Activated CD8-positive, alpha-beta memory T cell treated with anti-CD3 and anti-CD28 coated beads, Interleukin-2, amount 10 ng/mL, durations not matched to agents 7 days and 5 days (primary cell): ENCODE results near the gene SHC2. TPM values are rescaled to one million over a fixed set of nuclear protein-coding genes. Genes with fewer than 3 reads are reported as not detected.
"Not testable (repeated sequence)": the region's sequence is repeated elsewhere in the genome, so short reads cannot be mapped to it uniquely, and the experiment has no call there.

Source experiments
- ATAC-seq: fragments of 150-1000 bp; cut with Tn5 transposase; one replicate; pipeline ENCODE4 v1.10.0; 2021; ENCODE audit warnings: moderate library complexity
- CTCF ChIA-PET: fragments of 350-600 bp; sonication (Branson Sonifier 250); formaldehyde crosslinking; loops from one replicate; lab custom pipeline; 2021; ENCODE audit warnings: antibody characterized with exemption; lab: Charles Lee
- DNase-seq: peaks from one replicate; pipeline ENCODE4 v3.0.0-alpha.2; 2020
- H3K27ac Mint-ChIP-seq: one replicate; pipeline ENCODE4 v1.8.0; 2021; ENCODE audit warnings: mild to moderate bottlenecking, mixed read lengths
- H3K27me3 Mint-ChIP-seq: one replicate; pipeline ENCODE4 v1.8.0; 2021; ENCODE audit warnings: mixed read lengths
- H3K36me3 Mint-ChIP-seq: one replicate; pipeline ENCODE4 v1.8.0; 2021; ENCODE audit warnings: mild to moderate bottlenecking, mixed read lengths
- H3K4me1 Mint-ChIP-seq: one replicate; pipeline ENCODE4 v1.8.0; 2021; ENCODE audit warnings: mixed read lengths
- H3K4me3 Mint-ChIP-seq: one replicate; pipeline ENCODE4 v1.8.0; 2021; ENCODE audit warnings: mild to moderate bottlenecking, moderate library complexity, mixed read lengths
- H3K9me3 Mint-ChIP-seq: one replicate; pipeline ENCODE4 v1.8.0; 2022; ENCODE audit warnings: low read depth, mixed read lengths
- total RNA-seq, 2 experiments: library from RNA; stranded (reverse); gene quantifications; one replicate each; pipeline ENCODE4 v1.2.3, GENCODE V29; 2021

The SHC2 gene
- total RNA-seq, 2 experiments from 2014 or later: not detected

DNA sequence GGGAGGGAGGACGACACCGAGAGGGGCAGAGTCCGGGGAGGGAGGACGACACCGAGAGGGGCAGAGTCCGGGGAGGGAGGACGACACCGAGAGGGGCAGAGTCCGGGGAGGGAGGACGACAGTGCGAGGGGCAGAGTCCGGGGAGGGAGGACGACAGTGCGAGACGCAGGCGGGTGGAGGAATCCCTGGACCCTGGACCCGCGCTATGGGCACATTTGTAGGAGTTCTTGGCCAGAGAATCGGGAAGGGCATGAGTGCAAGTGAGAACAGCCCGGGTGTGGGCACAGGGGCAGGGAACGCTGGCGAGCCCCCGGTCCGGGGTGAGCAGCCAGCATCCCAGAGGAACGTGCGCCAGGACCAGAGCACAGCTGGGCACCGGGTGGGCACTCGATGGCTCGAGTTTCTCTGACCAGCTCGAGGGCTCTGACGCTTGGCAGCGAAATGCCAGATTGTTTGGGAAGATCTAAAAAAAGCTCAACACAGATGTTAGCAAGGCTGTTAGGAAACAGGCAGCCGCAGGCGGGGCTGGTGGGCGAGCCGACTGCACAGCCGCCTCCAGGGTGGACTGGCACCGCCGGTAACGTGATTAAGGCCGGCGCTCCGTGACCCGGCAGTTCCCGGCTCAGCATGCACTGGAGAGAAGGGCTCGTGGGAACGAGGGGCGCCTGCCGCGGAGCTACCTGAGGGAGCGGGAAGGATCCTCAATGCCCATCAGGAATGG lies 33.9 kb downstream of the SHC2 start:
- ATAC-seq: no peak
- no peak for DNase-seq
- CTCF ChIA-PET: no interaction called here
- Mint-ChIP-seq H3K9me3 (peaks cover 8% of the 10 kb centered on the region), H3K4me1 (no peaks in the 10 kb centered on the region), H3K27me3 (no peaks in the 10 kb centered on the region), H3K27ac (no peak overlapping the region), H3K36me3 (no peaks in the 10 kb centered on the region), H3K4me3 (no peak overlapping the region)

DNA sequence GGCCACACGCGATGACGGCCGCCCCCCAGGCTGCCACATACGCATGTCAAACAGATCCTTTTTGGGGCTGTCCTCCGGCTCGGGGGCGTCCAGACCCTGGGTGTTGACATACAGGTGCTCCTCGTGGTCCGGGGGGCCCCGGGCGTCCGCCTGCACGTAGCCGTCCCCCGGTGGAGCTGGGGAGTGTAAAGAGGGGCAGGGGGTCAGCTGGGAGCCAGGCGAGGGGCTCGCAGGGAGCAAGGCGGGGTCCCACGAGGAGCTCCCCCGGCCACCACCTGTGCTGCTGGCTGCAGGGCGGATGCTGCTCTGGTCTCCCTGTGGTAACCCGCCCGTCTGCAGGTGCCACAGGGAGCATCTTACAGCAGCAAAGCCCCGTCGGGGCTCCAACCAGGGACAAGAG lies 35.8 kb downstream of the SHC2 start:
- H3K4me1 Mint-ChIP-seq: no peaks in the 10 kb centered on the region
- no peak for ATAC-seq
- CTCF ChIA-PET: no interaction called here
- no peak for DNase-seq
- peaks cover under 1% of the 10 kb centered on the region for H3K9me3 Mint-ChIP-seq
- H3K4me3 Mint-ChIP-seq: no peak overlapping the region
- H3K27ac Mint-ChIP-seq: no peak overlapping the region
- no peaks in the 10 kb centered on the region for H3K27me3 Mint-ChIP-seq
- H3K36me3 Mint-ChIP-seq: no peaks in the 10 kb centered on the region

DNA sequence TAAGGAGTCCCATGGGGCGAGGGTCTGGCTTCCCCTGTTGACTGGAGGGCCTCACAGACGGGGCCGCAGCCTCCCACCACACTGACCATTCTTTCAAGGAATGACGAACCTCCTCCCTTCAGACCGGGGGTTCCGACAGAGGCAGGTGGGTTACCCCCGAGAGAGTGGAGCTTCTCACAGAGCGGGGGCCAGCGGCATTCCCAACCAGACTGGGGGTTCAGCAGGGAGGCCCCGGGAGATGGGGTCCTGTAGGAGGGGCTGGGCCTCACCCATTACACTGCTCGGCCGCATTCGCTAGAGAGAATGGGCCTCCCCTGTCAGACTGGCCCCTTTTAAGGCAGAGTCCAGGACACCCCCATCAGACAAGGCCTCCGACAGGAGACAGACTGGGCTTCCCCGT lies 36.3 kb downstream of the SHC2 start:
- H3K9me3 Mint-ChIP-seq: no peaks in the 10 kb centered on the region
- no peak overlapping the region for H3K4me3 Mint-ChIP-seq
- no peak overlapping the region for H3K27ac Mint-ChIP-seq
- H3K27me3 Mint-ChIP-seq: no peaks in the 10 kb centered on the region
- H3K4me1 Mint-ChIP-seq: no peaks in the 10 kb centered on the region
- ATAC-seq (no peak), DNase-seq (no peak)
- no peaks in the 10 kb centered on the region for H3K36me3 Mint-ChIP-seq
- CTCF ChIA-PET: no interaction called here

DNA sequence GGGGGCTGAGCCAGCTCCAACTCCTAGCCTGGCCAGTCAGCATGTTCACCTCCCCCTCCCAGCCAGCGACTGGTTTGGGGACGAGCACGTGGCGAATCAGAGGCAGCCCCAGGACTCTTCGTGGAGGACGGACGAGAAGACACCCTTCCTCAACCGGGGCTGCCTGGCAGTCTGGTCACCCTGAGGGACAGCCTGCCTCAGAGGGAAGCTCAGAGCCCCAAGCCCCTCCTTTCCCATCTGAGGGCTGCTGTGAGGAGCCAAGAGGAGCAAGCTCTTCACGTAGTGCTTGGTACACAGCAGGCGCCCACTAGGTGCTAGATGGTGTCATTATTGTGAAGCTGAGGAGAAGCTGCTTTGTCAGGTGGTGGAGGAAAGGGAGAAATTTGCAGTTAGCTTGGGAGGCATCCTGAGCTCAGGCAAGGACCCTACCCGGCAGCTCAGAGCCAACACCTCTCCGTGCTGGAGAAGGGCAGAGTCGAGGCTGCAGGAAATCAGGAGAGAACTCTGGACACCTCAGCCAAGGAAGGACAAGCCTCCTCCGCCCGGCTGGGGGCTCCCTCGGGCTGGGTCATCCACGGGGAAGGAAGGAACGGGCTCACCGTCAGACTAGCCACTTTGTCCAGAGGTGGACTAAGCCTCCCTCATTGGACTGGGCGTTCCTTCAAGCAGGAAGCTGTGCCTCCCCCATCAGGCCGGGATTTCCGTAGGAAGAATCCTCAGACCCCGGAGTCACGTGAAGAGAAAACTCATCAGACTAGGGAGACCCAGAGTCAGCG lies 37.0 kb downstream of the SHC2 start:
- Mint-ChIP-seq H3K4me1 (no peaks in the 10 kb centered on the region), H3K27ac (no peak overlapping the region), H3K4me3 (no peak overlapping the region), H3K36me3 (no peaks in the 10 kb centered on the region), H3K9me3 (no peaks in the 10 kb centered on the region), H3K27me3 (no peaks in the 10 kb centered on the region)
- no peak for DNase-seq
- no peak for ATAC-seq
- CTCF ChIA-PET: interaction anchor here (1.5 kb wide), 1 partner anchor 87 kb away, joined by 3 read pairs; no protein-coding TSS in a partner anchor

DNA sequence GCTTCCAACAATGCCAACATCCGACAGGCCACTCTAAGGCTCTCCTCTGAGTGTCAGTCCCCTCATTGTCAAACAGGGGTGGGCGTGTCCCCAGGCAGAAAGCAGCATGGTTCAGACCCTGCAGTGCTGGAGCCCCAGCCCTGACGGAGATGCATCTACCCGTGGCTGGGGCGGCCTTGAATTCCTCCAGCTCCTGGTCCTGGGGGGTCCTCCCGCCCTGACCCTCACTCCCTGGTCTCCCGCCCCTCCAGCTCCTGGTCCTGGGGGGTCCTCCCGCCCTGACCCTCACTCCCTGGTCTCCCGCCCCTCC lies 38.0 kb downstream of the SHC2 start:
- H3K27me3 Mint-ChIP-seq, DNase-seq, H3K4me3 Mint-ChIP-seq, H3K9me3 Mint-ChIP-seq, ATAC-seq, H3K27ac Mint-ChIP-seq, H3K4me1 Mint-ChIP-seq, H3K36me3 Mint-ChIP-seq: not testable (repeated sequence)
- CTCF ChIA-PET: interaction anchor here (1.5 kb wide), 1 partner anchor 88 kb away, joined by 3 read pairs; no protein-coding TSS in a partner anchor

DNA sequence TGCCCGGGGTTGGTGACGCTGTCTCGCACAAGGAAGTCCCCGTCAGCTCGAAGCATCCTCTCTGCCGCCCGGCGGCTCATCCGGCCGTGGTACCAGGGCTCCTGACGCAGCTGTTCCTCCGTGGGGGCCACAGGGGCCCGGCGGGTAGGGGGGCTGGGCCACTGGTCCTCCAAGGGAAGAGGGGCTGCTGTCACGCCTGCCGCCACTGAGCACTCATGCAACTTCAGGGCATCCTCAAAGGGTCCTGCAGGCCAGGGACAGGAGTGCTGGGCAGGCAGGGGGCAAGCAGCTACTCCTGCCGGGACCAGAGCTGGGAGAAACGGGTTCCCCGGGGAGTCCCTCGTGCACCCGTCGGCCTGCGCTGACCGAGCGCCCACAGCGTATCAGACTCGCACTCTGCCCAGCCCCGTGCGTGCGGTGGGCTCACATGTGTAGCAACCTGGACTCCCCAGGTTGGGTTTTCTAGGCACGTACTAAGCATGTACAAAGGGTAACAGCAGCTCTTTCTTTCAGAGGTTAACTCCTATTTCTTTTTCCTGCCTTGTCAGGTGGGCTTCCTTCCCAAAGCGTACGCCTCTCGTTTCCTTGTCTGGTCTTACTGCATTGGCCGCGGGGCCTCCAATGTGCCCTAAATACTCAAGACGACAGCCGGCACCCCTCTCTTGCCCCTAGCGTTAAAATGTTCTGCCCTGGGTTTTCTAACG lies 38.5 kb downstream of the SHC2 start:
- no peak for ATAC-seq
- H3K36me3 Mint-ChIP-seq: no peaks in the 10 kb centered on the region
- H3K27me3 Mint-ChIP-seq: no peaks in the 10 kb centered on the region
- no peak for DNase-seq
- no peak overlapping the region for H3K27ac Mint-ChIP-seq
- CTCF ChIA-PET: interaction anchor here (1.5 kb wide), 1 partner anchor 88 kb away, joined by 3 read pairs; no protein-coding TSS in a partner anchor
- H3K4me3 Mint-ChIP-seq: no peak overlapping the region
- H3K4me1 Mint-ChIP-seq: no peaks in the 10 kb centered on the region
- no peaks in the 10 kb centered on the region for H3K9me3 Mint-ChIP-seq

DNA sequence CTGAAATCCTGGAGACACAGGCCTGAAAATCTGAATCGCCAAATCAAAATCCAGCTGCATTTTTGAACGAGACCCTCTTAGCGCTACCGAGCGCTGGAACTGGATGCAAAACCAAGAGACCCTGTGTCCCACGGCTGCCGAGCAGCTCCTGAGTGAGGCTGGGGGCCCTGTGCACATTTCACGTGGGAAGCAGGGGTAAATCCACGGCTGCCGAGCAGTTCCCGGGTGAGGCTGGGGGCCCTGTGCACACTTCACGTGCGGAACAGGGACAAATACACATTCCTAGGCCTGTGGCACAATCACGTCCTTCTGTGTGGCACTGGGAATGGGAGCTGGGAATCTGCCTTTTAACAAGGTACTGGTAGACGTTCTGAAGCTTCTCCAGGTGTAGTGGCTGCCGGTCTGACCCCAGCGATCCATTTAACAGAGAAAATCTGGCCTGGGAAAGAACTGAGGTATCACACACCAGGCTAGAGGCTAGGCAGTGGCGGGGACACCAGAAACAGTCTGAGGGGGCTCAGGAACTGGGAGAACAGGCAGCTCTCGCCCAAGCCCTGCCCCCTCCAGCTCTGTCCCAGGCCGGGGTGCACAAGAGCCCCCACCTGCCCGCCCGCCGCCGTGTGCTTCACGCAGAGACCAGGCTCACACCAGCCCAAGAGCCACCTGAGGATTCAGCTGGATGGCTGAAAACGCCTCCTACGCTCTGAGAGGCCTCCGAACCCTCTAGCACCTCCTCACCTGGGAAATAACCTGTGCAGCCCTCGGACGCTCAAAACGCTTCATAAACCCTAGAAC lies 40.9 kb downstream of the SHC2 start:
- Mint-ChIP-seq H3K4me1 (no peaks in the 10 kb centered on the region), H3K27me3 (no peaks in the 10 kb centered on the region), H3K27ac (no peak overlapping the region), H3K9me3 (no peaks in the 10 kb centered on the region), H3K36me3 (no peaks in the 10 kb centered on the region), H3K4me3 (no peak overlapping the region)
- no peak for ATAC-seq
- CTCF ChIA-PET: no interaction called here
- no peak for DNase-seq

DNA sequence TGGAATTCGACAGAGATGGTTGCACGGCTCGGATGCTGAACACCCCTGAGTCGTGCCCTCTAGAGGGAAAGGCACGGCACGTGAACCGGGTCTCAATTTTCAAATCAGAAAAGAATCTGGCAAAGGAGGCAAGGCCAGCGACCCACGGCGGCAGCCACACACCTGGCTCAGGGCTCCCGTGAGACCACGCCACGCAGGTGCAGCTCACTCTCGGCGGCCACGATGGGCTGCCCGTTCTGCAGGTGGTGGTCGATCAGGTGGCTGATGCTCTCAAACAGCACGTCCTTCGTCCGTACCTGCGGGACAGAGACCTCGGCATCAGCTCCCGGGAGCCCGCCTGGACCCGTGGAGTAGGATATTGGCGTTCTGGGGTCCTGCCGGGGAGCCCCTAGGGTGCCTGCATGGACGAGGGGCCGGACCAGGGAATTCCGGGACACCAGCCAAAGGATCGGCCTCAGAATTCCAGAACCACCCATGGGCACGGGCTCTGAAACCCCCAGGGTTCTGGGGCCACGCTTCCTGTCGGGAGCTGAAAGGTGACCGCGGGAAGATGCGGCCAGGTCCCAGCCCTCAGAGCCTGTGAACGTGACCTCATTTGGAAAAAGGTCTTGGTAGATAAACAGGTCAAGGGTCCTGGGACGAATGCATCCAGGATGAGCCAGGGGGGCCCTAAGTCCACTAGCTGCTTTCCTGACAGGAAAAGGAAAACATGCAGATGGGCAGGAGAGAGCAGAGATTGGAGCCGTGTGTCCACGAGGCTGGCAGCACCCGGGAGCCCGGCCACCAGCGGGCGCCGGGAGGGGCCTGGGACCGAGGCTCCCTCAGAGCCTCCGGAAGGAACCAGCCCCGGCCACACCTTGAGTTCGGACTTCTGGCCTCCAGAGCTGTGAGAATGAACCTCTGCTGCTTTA lies 41.8 kb downstream of the SHC2 start:
- Mint-ChIP-seq H3K4me3 (no peak overlapping the region), H3K4me1 (no peaks in the 10 kb centered on the region), H3K27me3 (no peaks in the 10 kb centered on the region), H3K9me3 (no peaks in the 10 kb centered on the region), H3K36me3 (no peaks in the 10 kb centered on the region), H3K27ac (no peak overlapping the region)
- DNase-seq (no peak), ATAC-seq (no peak)
- CTCF ChIA-PET: no interaction called here

DNA sequence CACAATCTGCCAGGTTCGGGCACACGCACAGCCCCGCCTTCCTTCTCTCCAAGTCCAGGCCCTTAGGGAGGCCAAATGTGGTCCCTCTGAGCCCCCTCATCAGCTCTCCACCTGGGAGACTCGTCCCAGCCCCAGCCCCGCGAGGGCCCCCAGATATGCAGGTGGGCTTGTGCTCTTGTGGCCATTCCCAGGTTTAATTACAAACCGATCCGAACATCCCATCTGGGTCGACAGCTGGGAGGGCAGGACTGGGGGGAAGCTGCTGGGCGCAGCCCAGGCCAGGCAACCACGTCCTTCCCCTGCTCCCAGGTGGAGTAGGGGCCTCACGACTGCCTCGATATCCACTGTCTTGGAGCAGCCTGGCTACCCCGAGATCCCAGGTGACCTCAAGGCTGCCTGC lies 44.4 kb downstream of the SHC2 start:
- CTCF ChIA-PET: no interaction called here
- H3K27ac Mint-ChIP-seq: no peak overlapping the region
- H3K36me3 Mint-ChIP-seq: no peaks in the 10 kb centered on the region
- H3K4me3 Mint-ChIP-seq: no peak overlapping the region
- DNase-seq (no peak), ATAC-seq (no peak)
- no peaks in the 10 kb centered on the region for H3K9me3 Mint-ChIP-seq
- H3K4me1 Mint-ChIP-seq: no peaks in the 10 kb centered on the region
- no peaks in the 10 kb centered on the region for H3K27me3 Mint-ChIP-seq

DNA sequence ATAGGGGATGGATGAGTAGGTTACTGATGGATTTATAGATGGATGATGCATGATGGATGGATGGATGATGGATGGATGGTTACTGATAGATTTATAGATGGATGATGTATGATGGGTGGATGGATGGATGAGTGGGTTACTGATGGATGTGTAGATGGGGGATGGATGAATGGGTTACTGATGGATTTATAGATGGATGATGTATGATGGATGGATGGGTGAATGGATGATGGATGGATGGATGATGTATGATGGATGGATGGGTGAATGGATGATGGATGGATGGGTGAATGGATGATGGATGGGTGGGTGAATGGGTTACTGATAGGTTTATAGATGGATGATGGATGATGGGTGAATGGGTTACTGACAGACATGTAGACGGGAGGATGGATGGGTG lies 45.5 kb downstream of the SHC2 start:
- CTCF ChIA-PET: no interaction called here
- no peak overlapping the region for H3K4me3 Mint-ChIP-seq
- H3K9me3 Mint-ChIP-seq: no peaks in the 10 kb centered on the region

DNA sequence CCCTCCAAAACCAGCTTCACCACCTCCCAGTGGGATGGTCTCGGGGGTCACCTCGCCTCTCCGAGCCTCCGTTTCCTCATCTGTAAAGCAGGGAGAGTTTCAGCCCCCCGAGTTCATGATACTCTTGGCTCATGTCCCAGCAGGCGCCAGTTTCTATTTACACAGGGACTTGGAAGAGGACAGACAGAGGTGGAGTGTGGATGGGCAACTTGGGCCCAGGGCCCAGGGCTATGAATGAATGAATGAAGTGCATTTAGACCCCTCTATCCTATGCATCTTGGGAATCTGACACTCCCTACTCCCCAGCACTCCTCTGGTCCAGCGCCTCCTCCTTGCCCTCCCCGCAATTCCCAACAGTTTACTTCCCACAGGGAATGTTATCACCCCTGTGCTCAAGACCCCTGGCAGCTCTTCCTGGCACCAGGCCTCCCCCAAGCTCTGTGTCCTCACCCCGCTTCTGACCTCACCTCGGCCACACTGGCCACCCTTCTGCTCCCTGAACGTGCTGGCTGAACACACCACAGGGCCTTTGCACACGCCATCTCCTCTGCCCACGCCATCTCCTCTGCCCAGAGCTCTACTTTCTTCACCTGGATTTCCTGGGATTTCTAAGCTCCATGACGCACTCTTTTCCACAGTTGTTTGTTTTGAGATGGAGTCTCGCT lies 46.9 kb downstream of the SHC2 start:
- Mint-ChIP-seq H3K4me3 (no peak overlapping the region), H3K36me3 (no peaks in the 10 kb centered on the region), H3K27ac (no peak overlapping the region), H3K9me3 (no peaks in the 10 kb centered on the region), H3K27me3 (peaks cover 10% of the 10 kb centered on the region), H3K4me1 (peaks cover 3% of the 10 kb centered on the region)
- ATAC-seq: no peak
- CTCF ChIA-PET: no interaction called here
- DNase-seq: no peak

More for the DNA sequence above, 45.5 kb downstream of the SHC2 start:
- no peak overlapping the region for H3K27ac Mint-ChIP-seq
- no peak for ATAC-seq
- no peaks in the 10 kb centered on the region for H3K36me3 Mint-ChIP-seq
- no peak for DNase-seq
- H3K4me1 Mint-ChIP-seq: no peaks in the 10 kb centered on the region
- peaks cover under 1% of the 10 kb centered on the region for H3K27me3 Mint-ChIP-seq
